ENCODE results near the gene MIEF1. TPM values are rescaled to one million over a fixed set of nuclear protein-coding genes. Genes with fewer than 3 reads are reported as not detected.

The MIEF1 gene
- total RNA-seq, 1 experiment from 2014 or later: 49.4 TPM

DNA sequence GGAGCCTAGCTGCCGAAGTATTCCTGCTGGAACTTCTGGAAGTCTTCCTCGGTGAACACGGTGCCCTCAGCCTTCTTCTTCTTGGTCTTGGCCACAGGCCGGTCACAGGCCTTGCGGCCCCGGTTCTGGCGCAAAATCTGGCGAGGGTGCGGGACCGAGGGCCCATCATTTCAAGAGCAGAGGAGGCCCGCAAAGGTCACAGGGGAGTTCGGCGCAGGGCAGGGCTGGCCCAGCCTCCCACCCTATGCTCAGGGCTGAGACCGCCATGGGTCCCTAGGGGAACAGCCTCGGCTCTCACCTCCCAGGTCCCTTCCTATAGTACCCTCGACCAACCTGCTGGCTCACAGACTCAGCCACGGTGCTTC is 27.4 kb downstream of the MIEF1 start:
- ChIA-PET POLR2A (interaction anchor here (0.6 to 1.4 kb wide), 6 partner anchors 10 to 211 kb away, joined by 3 to 40 read pairs (median 4); partner anchors contain the start of genes ATF4, MIEF1, RPL3 and TAB1), CTCF (interaction anchor here (0.7 to 1.7 kb wide), 23 partner anchors 10 to 514 kb away, joined by 3 to 36 read pairs (median 5); partner anchors contain the start of genes ATF4, MIEF1 and TAB1)
- Histone ChIP-seq H3K4me1 (peaks cover 40% of the 10 kb centered on the region), H3K36me3 (ENCODE audit: control insufficient read depth, insufficient read depth, low read length) (peaks cover 6% of the 10 kb centered on the region), H3K27me3 (replicated peaks; ENCODE audit: control insufficient read depth, insufficient read depth, low read length) (no peaks in the 10 kb centered on the region), H3K9me3 (no peaks in the 10 kb centered on the region), H3K4me3 (ENCODE audit: low read depth, low read length) (no peak overlapping the region)
- Mint-ChIP-seq H3K36me3 (ENCODE audit: insufficient read depth, unreplicated experiment) (peaks cover 84% of the 10 kb centered on the region), H3K4me3 (ENCODE audit: unreplicated experiment) (peak overlapping the region; percentile 53), H3K27me3 (ENCODE audit: insufficient read depth, unreplicated experiment) (no peaks in the 10 kb centered on the region), H3K4me1 (ENCODE audit: low read depth, unreplicated experiment) (peaks cover 48% of the 10 kb centered on the region), H3K27ac (ENCODE audit: unreplicated experiment) (peak overlapping the region; percentile 77), H3K9me3 (ENCODE audit: unreplicated experiment) (no peaks in the 10 kb centered on the region)
- no TSS peak for BruUV-seq (replicated peaks)
- no peak for DNase-seq
- intact Hi-C loops (cut with micrococcal nuclease; ENCODE audit: unreplicated experiment): loop anchor here (1.0 to 10.0 kb wide), 3 partner anchors 67 to 212 kb away; partner anchors contain the start of genes RPL3 and SYNGR1
- TF ChIP-seq, protein P1, sequence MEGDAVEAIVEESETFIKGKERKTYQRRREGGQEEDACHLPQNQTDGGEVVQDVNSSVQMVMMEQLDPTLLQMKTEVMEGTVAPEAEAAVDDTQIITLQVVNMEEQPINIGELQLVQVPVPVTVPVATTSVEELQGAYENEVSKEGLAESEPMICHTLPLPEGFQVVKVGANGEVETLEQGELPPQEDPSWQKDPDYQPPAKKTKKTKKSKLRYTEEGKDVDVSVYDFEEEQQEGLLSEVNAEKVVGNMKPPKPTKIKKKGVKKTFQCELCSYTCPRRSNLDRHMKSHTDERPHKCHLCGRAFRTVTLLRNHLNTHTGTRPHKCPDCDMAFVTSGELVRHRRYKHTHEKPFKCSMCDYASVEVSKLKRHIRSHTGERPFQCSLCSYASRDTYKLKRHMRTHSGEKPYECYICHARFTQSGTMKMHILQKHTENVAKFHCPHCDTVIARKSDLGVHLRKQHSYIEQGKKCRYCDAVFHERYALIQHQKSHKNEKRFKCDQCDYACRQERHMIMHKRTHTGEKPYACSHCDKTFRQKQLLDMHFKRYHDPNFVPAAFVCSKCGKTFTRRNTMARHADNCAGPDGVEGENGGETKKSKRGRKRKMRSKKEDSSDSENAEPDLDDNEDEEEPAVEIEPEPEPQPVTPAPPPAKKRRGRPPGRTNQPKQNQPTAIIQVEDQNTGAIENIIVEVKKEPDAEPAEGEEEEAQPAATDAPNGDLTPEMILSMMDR (IDR thresholded peaks at IDR 0.05; ENCODE audit: insufficient read depth in 1 of 2, low read depth in 1 of 2, low read length in 1 of 2, severe bottlenecking in 1 of 2, unreplicated experiment in 1 of 2): no peak

DNA sequence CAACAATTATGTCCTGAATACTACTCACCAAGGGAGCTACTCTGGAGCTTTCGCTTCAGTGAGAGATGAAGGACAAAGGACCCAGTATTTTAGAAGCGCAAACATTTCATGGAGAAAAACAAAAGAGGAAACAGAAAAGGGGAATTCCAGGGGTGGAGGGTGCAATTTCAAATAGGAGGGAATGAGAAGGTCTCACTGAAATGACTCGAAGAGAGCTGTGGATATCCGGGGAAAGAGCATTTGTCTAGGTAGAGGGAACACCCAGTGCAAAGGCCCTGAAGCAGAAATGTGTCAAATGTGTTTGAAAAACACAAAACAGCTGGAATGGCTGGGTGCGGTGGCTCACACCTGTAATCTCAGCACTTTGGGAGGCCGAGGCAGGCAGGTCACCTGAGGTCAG is 28.0 kb downstream of the MIEF1 start:
- no peaks in the 10 kb centered on the region for H3K27me3 ChIP-seq (replicated peaks; ENCODE audit: control insufficient read depth, insufficient read depth, low read length)
- no peaks in the 10 kb centered on the region for H3K9me3 Mint-ChIP-seq (ENCODE audit: unreplicated experiment)
- peaks cover 6% of the 10 kb centered on the region for H3K36me3 ChIP-seq (ENCODE audit: control insufficient read depth, insufficient read depth, low read length)
- POLR2A ChIA-PET: no interaction called here
- H3K36me3 Mint-ChIP-seq (ENCODE audit: insufficient read depth, unreplicated experiment): peaks cover 77% of the 10 kb centered on the region
- H3K4me1 Mint-ChIP-seq (ENCODE audit: low read depth, unreplicated experiment): peaks cover 43% of the 10 kb centered on the region
- DNase-seq: no peak
- intact Hi-C loops (cut with micrococcal nuclease; ENCODE audit: unreplicated experiment): loop anchor here (5.0 kb wide), 1 partner anchor 38 kb away; no protein-coding TSS in a partner anchor
- H3K4me3 Mint-ChIP-seq (ENCODE audit: unreplicated experiment): peak overlapping the region; percentile 94
- TF ChIP-seq, protein P1 (IDR thresholded peaks at IDR 0.05; ENCODE audit: insufficient read depth in 1 of 2, low read depth in 1 of 2, low read length in 1 of 2, severe bottlenecking in 1 of 2, unreplicated experiment in 1 of 2): no peak
- no TSS peak for BruUV-seq (replicated peaks)
- H3K9me3 ChIP-seq: no peaks in the 10 kb centered on the region
- peaks cover 41% of the 10 kb centered on the region for H3K4me1 ChIP-seq
- H3K4me3 ChIP-seq (ENCODE audit: low read depth, low read length): no peak overlapping the region
- no peaks in the 10 kb centered on the region for H3K27me3 Mint-ChIP-seq (ENCODE audit: insufficient read depth, unreplicated experiment)
- peak overlapping the region; percentile 27 for H3K27ac Mint-ChIP-seq (ENCODE audit: unreplicated experiment)
- CTCF ChIA-PET: interaction anchor here (1.1 to 1.7 kb wide), 2 partner anchors 10 to 40 kb away, joined by 6 to 8 read pairs; partner anchors contain the start of gene ATF4

DNA sequence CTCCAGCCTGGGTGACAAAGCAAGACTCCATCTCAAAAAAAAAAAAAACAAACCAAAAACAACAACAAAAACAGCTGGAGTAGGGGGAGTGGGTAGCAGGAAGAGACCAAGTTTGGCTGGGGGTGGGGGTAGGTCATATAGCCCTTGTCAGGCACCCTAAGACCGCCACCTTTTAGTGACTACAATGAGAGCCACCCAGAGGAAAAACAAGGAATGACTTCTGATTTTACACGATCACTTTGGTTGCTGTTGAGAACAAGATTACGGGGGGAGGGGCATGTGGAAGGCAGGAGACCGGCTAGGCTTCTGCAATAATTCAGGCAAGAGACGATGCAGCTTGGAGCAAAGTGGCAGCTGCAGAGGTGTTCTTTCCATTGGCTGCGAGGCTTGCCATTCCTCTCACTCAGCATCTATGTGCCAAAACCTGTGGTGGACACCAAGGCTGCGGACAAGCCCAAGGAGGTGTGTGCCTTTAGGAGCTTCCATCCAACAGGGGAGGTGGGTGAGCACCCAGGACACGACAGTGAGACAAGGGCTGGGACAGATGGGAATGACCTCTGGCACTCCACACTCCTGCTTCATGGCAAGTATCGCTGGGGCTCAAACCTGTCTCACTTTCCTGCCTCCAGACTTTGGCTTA is 28.7 kb downstream of the MIEF1 start:
- H3K4me3 ChIP-seq (ENCODE audit: low read depth, low read length): no peak overlapping the region
- Mint-ChIP-seq H3K4me1 (ENCODE audit: low read depth, unreplicated experiment) (peaks cover 38% of the 10 kb centered on the region), H3K27ac (ENCODE audit: unreplicated experiment) (peak overlapping the region; percentile 27), H3K36me3 (ENCODE audit: insufficient read depth, unreplicated experiment) (peaks cover 70% of the 10 kb centered on the region), H3K27me3 (ENCODE audit: insufficient read depth, unreplicated experiment) (no peaks in the 10 kb centered on the region), H3K4me3 (ENCODE audit: unreplicated experiment) (peak overlapping the region; percentile 94), H3K9me3 (ENCODE audit: unreplicated experiment) (no peaks in the 10 kb centered on the region)
- CTCF ChIA-PET: interaction anchor here (1.1 kb wide), 1 partner anchor 11 kb away, joined by 6 read pairs; the partner anchor contains the start of gene ATF4
- TF ChIP-seq, protein P1 (IDR thresholded peaks at IDR 0.05; ENCODE audit: insufficient read depth in 1 of 2, low read depth in 1 of 2, low read length in 1 of 2, severe bottlenecking in 1 of 2, unreplicated experiment in 1 of 2): peak in 1 of 2 experiments; percentile 11
- no TSS peak for BruUV-seq (replicated peaks)
- peak in 1 of 2 experiments; percentile 48 for DNase-seq
- H3K9me3 ChIP-seq: no peaks in the 10 kb centered on the region
- peaks cover 41% of the 10 kb centered on the region for H3K4me1 ChIP-seq
- peaks cover 6% of the 10 kb centered on the region for H3K36me3 ChIP-seq (ENCODE audit: control insufficient read depth, insufficient read depth, low read length)
- no peaks in the 10 kb centered on the region for H3K27me3 ChIP-seq (replicated peaks; ENCODE audit: control insufficient read depth, insufficient read depth, low read length)
- POLR2A ChIA-PET: interaction anchor here (0.6 kb wide), 1 partner anchor 16 kb away, joined by 3 read pairs; no protein-coding TSS in a partner anchor
- intact Hi-C loops (cut with micrococcal nuclease; ENCODE audit: unreplicated experiment): loop anchor here (5.0 kb wide), 1 partner anchor 39 kb away; no protein-coding TSS in a partner anchor

Data from Caco-2 (cell line).